Measurements from ENCODE around the gene FRAS1. TPM values are rescaled to one million over a fixed set of nuclear protein-coding genes. Genes with fewer than 3 reads are reported as not detected.

FRAS1 gene
- total RNA-seq, 2 experiments from 2014 or later = 0.09 TPM; not detected in 1

DNA sequence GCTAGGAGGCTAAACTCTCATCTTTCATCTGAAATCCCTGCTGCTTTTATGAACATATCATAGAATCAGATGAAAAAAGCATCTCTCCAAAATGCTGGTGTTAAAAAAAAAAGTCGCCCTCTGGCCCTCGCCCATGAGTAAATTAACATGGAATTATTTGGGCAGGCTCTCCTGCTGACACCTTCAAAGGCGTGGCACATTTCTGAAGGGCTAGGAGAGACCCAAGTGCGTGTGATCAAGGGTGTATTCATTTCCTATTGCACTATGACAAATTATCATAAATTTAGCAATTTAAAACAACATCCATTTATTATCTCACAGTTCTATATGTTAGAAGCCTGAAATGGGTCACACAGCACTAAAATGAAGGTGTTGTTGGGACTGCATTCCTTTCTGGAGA lies 499.5 kb downstream of the FRAS1 start:
- peaks cover 21% of the 10 kb centered on the region for H3K27me3 Mint-ChIP-seq
- H3K4me3 Mint-ChIP-seq = no peak overlapping the region
- POLR2A ChIA-PET = no interaction called here
- intact Hi-C loops (cut with DNase I, micrococcal nuclease) = no loop called here
- no peaks in the 10 kb centered on the region for H3K36me3 Mint-ChIP-seq (ENCODE audit: low read depth)
- H3K4me1 Mint-ChIP-seq = peaks cover 5% of the 10 kb centered on the region
- DNase-seq (no peak), ATAC-seq (no peak)
- CTCF ChIA-PET = no interaction called here
- H3K9me3 Mint-ChIP-seq (ENCODE audit: low read depth) = no peaks in the 10 kb centered on the region
- no peak overlapping the region for H3K27ac Mint-ChIP-seq

DNA sequence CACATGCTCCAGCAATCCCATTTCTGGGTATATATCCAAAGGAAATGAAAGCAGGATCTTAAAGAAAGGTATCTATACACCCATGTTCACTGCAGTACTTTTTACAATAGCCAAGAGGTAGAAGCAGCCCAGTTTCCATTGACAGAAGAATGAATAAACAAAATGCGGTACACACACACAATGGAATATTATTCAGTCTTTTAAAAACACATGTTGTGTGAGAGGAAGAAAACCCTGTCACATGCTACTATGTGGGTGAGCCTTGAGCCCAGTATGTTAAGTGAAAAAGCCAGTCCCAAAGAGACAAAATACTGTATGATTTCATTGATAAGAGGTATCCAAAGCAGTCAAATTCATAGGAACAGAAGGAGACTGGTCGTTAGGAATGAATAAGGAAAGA lies 500.7 kb downstream of the FRAS1 start:
- POLR2A ChIA-PET = no interaction called here

DNA sequence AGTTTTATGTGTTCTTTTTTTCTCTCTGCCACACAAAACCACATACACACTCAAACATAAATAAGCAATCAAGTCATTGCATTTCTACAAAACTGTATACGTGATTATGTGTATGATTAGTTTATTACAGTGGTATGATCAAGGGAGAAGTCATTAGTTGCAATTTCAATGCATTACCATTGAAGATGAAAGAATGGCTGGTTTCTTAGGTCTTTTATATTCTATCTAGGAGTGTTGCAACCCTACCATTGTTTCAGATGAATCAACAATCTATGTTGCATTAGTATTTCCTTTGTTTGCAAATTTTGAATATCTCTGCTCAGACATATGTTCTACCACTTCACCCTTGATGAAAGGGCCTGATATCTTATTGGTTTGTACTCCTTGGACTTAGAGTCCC lies 501.3 kb downstream of the FRAS1 start:
- CTCF ChIA-PET = interaction anchor here (1.0 kb wide), 1 partner anchor 11 kb away, joined by 3 read pairs; no protein-coding TSS in a partner anchor
- Mint-ChIP-seq H3K9me3 (ENCODE audit: low read depth) (no peaks in the 10 kb centered on the region), H3K27ac (no peak overlapping the region), H3K4me1 (no peaks in the 10 kb centered on the region), H3K4me3 (no peak overlapping the region), H3K36me3 (ENCODE audit: low read depth) (no peaks in the 10 kb centered on the region), H3K27me3 (peaks cover 17% of the 10 kb centered on the region)
- DNase-seq (no peak), ATAC-seq (no peak)
- intact Hi-C loops (cut with DNase I, micrococcal nuclease) = no loop called here
- POLR2A ChIA-PET = no interaction called here

More for the DNA sequence above, 500.7 kb downstream of the FRAS1 start:
- no peaks in the 10 kb centered on the region for H3K4me1 Mint-ChIP-seq
- peaks cover 19% of the 10 kb centered on the region for H3K27me3 Mint-ChIP-seq
- DNase-seq (no peak), ATAC-seq (no peak)
- intact Hi-C loops (cut with DNase I, micrococcal nuclease) = no loop called here
- CTCF ChIA-PET = no interaction called here
- no peaks in the 10 kb centered on the region for H3K36me3 Mint-ChIP-seq (ENCODE audit: low read depth)
- no peak overlapping the region for H3K4me3 Mint-ChIP-seq
- H3K9me3 Mint-ChIP-seq (ENCODE audit: low read depth) = no peaks in the 10 kb centered on the region
- no peak overlapping the region for H3K27ac Mint-ChIP-seq

DNA sequence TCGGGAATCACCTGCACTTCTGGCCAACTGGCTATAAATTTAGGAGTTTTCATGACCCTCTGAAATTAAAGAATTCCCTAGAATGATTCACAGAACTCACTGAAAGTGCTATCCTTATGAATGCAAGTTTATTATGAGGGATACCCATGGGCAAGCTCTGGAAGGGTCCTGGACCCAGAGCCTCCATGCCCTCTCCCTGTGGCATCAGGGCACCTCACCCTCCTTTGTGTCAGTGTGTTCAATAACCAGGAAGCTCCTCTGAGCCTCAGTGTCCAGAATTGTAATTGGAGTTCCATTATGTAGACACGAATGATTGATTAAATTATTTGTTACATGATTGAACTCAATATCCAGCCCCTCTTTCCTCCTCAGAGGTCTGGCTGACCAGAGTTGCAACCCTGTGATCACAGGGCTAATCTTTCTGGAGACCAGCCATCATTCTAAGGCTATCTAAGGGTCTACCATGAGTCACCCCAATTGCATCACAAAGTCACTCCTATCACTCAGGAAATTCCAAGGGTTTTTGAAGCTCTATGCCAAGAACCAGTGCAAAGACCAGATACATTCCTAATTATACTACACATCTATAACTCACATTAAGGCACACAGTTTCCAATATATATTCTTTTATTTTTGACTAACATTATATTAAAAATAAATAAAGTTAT lies 503.3 kb downstream of the FRAS1 start:
- ChIA-PET POLR2A (no interaction called here), CTCF (no interaction called here)
- no peak for ATAC-seq
- DNase-seq = no peak
- no peaks in the 10 kb centered on the region for H3K36me3 Mint-ChIP-seq (ENCODE audit: low read depth)
- no peaks in the 10 kb centered on the region for H3K9me3 Mint-ChIP-seq (ENCODE audit: low read depth)
- H3K27ac Mint-ChIP-seq = no peak overlapping the region
- intact Hi-C loops (cut with DNase I, micrococcal nuclease) = no loop called here
- H3K27me3 Mint-ChIP-seq = peaks cover 8% of the 10 kb centered on the region
- H3K4me3 Mint-ChIP-seq = no peak overlapping the region
- no peaks in the 10 kb centered on the region for H3K4me1 Mint-ChIP-seq

DNA sequence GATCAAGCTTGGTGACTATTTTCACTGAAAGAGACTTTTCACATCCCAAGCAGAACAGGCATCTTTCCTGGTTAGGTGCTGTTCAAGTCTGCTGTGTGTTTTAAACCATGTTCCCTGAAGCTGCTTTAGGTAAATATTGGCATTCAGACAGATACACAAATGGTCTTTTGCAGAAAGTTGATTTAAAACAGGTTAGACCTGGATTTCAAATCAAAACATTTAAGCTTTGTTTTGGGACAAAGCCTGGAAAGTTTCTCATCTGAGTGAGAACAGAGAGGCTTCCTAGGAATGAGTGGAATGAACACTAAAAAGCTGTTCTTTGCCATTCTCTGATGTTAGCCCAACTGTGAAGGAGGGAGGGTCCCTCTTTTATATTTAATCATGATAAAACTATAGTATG lies 504.6 kb downstream of the FRAS1 start:
- Mint-ChIP-seq H3K36me3 (ENCODE audit: low read depth) (no peaks in the 10 kb centered on the region), H3K4me1 (no peaks in the 10 kb centered on the region), H3K4me3 (no peak overlapping the region), H3K9me3 (ENCODE audit: low read depth) (no peaks in the 10 kb centered on the region), H3K27ac (no peak overlapping the region), H3K27me3 (peaks cover 8% of the 10 kb centered on the region)
- POLR2A ChIA-PET = no interaction called here
- CTCF ChIA-PET = interaction anchor here (0.6 to 1.2 kb wide), 3 partner anchors 22 to 582 kb away, joined by 3 to 4 read pairs (median 3); no protein-coding TSS in a partner anchor
- no peak for DNase-seq
- intact Hi-C loops (cut with DNase I, micrococcal nuclease) = no loop called here
- no peak for ATAC-seq

DNA sequence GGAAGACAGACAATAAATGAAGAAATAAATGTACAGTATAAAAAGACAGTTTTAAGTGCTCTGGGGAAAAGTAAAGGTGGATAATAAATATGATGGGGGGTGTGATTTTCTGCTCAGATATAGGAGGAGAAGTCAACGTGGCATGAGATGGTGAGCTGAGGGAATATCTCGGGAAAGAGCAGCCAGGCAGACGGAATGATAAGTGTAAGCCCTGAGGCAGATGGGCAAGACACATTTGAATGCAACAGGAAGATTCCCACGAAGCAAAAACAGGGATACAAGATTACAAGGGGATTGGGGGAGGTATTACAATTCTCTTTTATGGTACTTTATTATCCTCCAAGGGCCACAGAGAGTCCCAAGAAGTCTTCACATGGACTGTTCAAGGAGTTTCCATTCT lies 505.6 kb downstream of the FRAS1 start:
- intact Hi-C loops (cut with DNase I, micrococcal nuclease) = no loop called here
- no peak for ATAC-seq
- POLR2A ChIA-PET = no interaction called here
- peaks cover 5% of the 10 kb centered on the region for H3K27me3 Mint-ChIP-seq
- H3K9me3 Mint-ChIP-seq (ENCODE audit: low read depth) = no peaks in the 10 kb centered on the region
- no peak for DNase-seq
- no peaks in the 10 kb centered on the region for H3K36me3 Mint-ChIP-seq (ENCODE audit: low read depth)
- no peak overlapping the region for H3K27ac Mint-ChIP-seq
- H3K4me1 Mint-ChIP-seq = no peaks in the 10 kb centered on the region
- H3K4me3 Mint-ChIP-seq = no peak overlapping the region
- CTCF ChIA-PET = interaction anchor here (0.5 kb wide), 1 partner anchor 300 kb away, joined by 4 read pairs; no protein-coding TSS in a partner anchor

GRCh38 chr4:78565971-78566372 lies 508.8 kb downstream of the FRAS1 start:
- peaks cover 2% of the 10 kb centered on the region for H3K27me3 Mint-ChIP-seq
- no peaks in the 10 kb centered on the region for H3K9me3 Mint-ChIP-seq (ENCODE audit: low read depth)
- no peak for DNase-seq
- no peak overlapping the region for H3K4me3 Mint-ChIP-seq
- H3K36me3 Mint-ChIP-seq (ENCODE audit: low read depth) = no peaks in the 10 kb centered on the region
- H3K4me1 Mint-ChIP-seq = no peaks in the 10 kb centered on the region
- H3K27ac Mint-ChIP-seq = no peak overlapping the region
- intact Hi-C loops (cut with DNase I, micrococcal nuclease) = no loop called here
- POLR2A ChIA-PET = no interaction called here
- no peak for ATAC-seq
- CTCF ChIA-PET = interaction anchor here (0.7 kb wide), 1 partner anchor 204 kb away, joined by 3 read pairs; no protein-coding TSS in a partner anchor

GRCh38 chr4:78566834-78567499 lies 509.8 kb downstream of the FRAS1 start:
- H3K9me3 Mint-ChIP-seq (ENCODE audit: low read depth) = no peaks in the 10 kb centered on the region
- POLR2A ChIA-PET = no interaction called here
- no peak overlapping the region for H3K27ac Mint-ChIP-seq
- H3K27me3 Mint-ChIP-seq = peaks cover 2% of the 10 kb centered on the region
- no peak for ATAC-seq
- CTCF ChIA-PET = interaction anchor here (0.8 kb wide), 1 partner anchor 17 kb away, joined by 3 read pairs; no protein-coding TSS in a partner anchor
- no peak overlapping the region for H3K4me3 Mint-ChIP-seq
- intact Hi-C loops (cut with DNase I, micrococcal nuclease) = no loop called here
- no peaks in the 10 kb centered on the region for H3K36me3 Mint-ChIP-seq (ENCODE audit: low read depth)
- DNase-seq = no peak
- H3K4me1 Mint-ChIP-seq = no peaks in the 10 kb centered on the region

DNA sequence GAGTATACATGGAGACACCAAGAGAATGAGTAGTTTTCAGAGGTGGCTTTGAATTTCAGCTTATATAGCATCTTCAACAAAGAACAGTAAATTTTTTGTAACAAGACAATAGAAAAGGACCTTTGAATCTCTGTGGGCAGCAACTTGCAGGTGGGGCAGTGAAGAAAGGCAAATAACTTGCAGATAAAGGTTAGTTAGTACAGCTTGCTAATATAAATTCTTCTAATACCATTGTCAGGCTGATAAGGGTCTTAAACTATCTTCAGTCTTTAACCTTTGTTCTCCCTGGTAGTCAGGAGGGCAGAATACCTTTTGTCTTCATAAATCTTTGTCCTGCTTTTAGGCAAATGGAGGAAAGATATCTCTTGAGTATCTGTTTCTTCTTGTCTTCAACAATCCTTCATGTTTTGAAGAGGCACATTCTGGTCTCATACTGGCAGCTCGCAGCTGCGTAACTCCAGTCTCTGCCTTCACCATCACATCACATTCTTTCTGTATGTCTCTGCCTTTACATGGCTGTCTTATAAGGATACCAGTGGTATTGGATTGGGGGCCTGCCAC lies 510.5 kb downstream of the FRAS1 start:
- CTCF ChIA-PET = interaction anchor here (0.8 kb wide), 1 partner anchor 18 kb away, joined by 3 read pairs; no protein-coding TSS in a partner anchor
- no peaks in the 10 kb centered on the region for H3K9me3 Mint-ChIP-seq (ENCODE audit: low read depth)
- no peak for ATAC-seq

GRCh38 chr4:78568640-78569305 lies 511.6 kb downstream of the FRAS1 start:
- Mint-ChIP-seq H3K4me3 (no peak overlapping the region), H3K27me3 (no peaks in the 10 kb centered on the region), H3K9me3 (ENCODE audit: low read depth) (no peaks in the 10 kb centered on the region), H3K36me3 (ENCODE audit: low read depth) (no peaks in the 10 kb centered on the region), H3K4me1 (no peaks in the 10 kb centered on the region), H3K27ac (no peak overlapping the region)
- ChIA-PET POLR2A (no interaction called here), CTCF (interaction anchor here (0.6 to 1.5 kb wide), 4 partner anchors 23 to 294 kb away, joined by 3 to 4 read pairs (median 4); no protein-coding TSS in a partner anchor)
- ATAC-seq (no peak), DNase-seq (no peak)
- intact Hi-C loops (cut with DNase I, micrococcal nuclease) = no loop called here

More for the DNA sequence above, 510.5 kb downstream of the FRAS1 start:
- Mint-ChIP-seq H3K36me3 (ENCODE audit: low read depth) (no peaks in the 10 kb centered on the region), H3K4me3 (no peak overlapping the region), H3K27ac (no peak overlapping the region), H3K27me3 (peaks cover 2% of the 10 kb centered on the region), H3K4me1 (no peaks in the 10 kb centered on the region)
- DNase-seq = no peak
- POLR2A ChIA-PET = no interaction called here
- intact Hi-C loops (cut with DNase I, micrococcal nuclease) = no loop called here

- intact Hi-C loops (cut with DNase I, micrococcal nuclease) = no loop called here
- DNase-seq (no peak), ATAC-seq (no peak)
- Mint-ChIP-seq H3K27me3 (peaks cover 2% of the 10 kb centered on the region), H3K4me1 (no peaks in the 10 kb centered on the region), H3K27ac (no peak overlapping the region), H3K9me3 (ENCODE audit: low read depth) (no peaks in the 10 kb centered on the region), H3K36me3 (ENCODE audit: low read depth) (no peaks in the 10 kb centered on the region), H3K4me3 (no peak overlapping the region)
- POLR2A ChIA-PET = no interaction called here
- CTCF ChIA-PET = interaction anchor here (0.6 to 1.5 kb wide), 5 partner anchors 11 to 89 kb away, joined by 3 to 4 read pairs (median 4); no protein-coding TSS in a partner anchor
These were observed 512.2 kb downstream of the FRAS1 start for GRCh38 chr4:78569306-78569821.
